Activated CD4-positive, CD25-positive, alpha-beta regulatory T cell treated with anti-CD3 and anti-CD28 coated beads, Interleukin-2, amount 50 U/mL, for 72 hours (primary cell): ENCODE results near the gene TRIM43.
"Not testable (repeated sequence)": the region's sequence is repeated elsewhere in the genome, so short reads cannot be mapped to it uniquely, and the experiment has no call there.

Experiments
- DNase-seq: peaks from one replicate; pipeline ENCODE4 v3.0.0; 2021

TRIM43 gene

DNA sequence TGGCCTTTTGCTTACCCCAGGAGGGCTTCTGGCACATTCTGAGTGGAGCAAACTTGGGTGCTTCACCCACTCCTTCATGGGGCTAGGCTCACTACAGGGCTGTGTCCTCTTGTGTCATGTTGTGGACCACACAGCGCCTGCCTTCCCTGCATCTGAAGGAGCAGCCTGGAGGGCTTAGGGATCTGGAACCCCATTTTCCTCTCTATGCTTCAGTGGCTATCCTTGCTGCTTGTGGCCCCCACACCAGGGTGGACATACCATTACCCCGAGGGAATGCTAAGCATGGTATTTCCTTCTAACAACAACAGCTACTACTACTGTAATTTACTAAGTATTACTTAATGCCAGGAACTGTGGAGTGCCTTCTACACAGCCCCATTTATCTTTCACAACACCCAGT, 50.6 kb downstream of the TRIM43 start:
- not testable (repeated sequence) for DNase-seq

DNA sequence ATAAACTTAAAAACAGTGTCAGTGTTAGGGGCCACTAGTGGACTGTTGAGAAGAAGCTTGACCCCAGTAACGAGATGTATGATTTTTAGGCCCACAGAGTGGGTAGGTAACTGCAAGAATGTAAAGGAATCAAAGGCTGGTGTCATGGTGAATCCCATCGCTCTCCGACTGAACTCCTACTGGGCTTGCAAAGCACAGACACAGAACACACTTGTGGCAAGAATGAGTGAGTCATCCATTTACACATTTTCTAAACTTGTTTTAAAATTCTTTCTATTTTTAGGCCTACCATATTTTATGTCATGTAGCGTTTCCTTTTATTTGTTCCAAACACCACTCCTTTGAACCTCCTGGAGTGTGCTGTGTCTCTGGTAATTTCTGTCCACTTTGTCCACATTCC, 51.1 kb downstream of the TRIM43 start:
- DNase-seq, result not testable (repeated sequence)

DNA sequence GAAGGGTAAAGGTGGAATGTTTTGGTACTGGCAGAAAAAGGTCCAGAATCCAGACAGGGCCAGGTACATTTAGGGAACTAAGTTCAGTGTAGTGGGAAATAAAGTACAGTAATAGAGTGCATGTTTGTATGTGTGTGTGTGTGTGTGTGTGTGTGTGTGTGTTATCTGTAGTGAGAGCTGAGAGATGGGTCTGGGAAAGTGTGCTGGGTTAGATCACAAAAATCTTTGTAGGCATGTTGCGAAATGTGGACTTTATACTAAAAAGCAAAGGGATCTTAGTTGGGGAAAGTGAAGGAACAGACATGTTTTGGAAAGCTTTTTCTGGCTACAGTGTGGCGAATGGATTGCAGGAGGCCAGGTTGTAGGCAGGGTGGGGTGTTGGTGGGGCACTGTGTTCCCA, 53.5 kb downstream of the TRIM43 start:
- not testable (repeated sequence) for DNase-seq

DNA sequence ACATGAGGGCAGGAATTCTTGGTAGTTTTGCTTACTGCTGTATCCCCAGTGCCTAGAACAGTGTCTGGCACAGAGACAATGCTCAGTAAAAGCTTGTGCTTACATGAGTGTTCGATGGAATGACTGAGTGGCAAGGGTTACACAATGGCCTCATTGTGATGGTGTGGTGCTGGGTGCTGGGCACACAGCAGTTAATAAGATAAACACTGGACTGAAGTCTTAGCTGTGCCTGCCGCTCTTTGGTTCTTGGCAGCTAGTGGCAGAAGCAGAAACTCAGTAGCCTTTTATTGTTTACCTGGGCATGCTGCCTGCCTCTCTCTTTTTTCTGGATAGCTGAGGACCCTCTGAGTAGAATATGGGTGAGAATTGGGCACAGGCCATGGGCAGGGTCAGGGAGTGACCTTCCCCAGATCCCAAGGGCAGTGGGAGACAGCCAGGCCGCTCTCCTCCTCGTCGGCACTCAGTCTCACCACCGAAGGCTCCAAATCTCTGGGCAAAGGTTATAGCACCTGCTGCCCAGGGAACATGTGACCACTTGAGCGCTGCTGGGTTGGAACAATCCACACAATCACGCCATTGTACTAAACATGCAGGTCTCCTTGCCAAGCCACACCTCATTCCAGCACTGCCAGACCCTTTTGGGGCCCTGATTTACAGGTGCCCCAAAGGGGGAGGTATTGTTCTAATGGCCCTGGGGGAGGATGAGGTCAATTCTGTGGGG, 54.6 kb downstream of the TRIM43 start:
- DNase-seq, result not testable (repeated sequence)

DNA sequence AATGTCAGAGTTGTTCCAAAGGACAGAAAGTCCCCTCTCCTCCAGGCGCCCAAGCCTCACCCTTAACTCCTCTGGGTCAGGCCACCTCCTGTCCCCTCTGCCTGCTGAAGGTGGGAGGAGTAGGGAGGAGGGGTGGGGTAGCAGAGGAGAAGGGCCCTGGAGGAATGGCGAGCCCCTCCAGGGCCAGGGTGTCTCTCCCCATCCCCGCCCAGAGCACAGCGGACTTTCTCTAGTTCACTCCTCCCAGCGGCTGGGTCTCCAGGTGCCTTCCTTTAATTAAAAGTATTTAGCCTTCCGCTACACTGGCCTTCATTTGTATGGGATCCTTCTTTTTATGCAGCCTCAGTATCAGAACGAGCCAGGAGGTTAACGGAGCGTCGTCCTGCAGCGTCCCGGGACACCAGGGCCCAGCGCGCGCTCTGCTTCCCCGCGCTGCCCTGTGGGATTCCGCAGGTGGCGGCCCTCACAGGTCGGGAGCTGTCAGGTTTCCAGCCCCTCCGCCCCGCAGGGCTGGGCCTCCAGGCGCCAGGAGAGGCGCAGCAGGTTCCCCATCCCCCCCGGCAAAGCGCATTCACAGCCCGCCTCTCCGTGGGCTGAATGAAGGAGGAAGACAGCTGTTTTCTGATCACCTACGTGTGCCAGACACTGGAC, 57.2 kb downstream of the TRIM43 start:
- DNase-seq, result not testable (repeated sequence)
